Peyer's patch (tissue), 4 donors: ENCODE results near the gene MTMR2.

ENCODE experiments used
- CTCF ChIP-seq, 6 experiments: fragments of 450-650 bp in 4 of 6; fragments of 200-600 bp in 2 of 6; sonication (generic) in 1 of 6; IDR thresholded peaks; one replicate each; pipeline ENCODE4 v1.5.1; 2017 to 2019; ENCODE audit warnings: antibody characterized with exemption in 6 of 6, mild to moderate bottlenecking in 3 of 6, moderate library complexity in 1 of 6
- POLR2A ChIP-seq, 2 donors: fragments of 450-650 bp; IDR thresholded peaks; one replicate each; pipeline ENCODE4 v1.5.1; 2017; ENCODE audit warnings: antibody characterized with exemption in 2 of 2, mild to moderate bottlenecking in 2 of 2, moderate library complexity in 2 of 2

GRCh38 chr11:95832763-95833162 is 91.1 kb downstream of the MTMR2 start:
- TF ChIP-seq CTCF (IDR thresholded peaks at IDR 0.05) (no peak), POLR2A (IDR thresholded peaks at IDR 0.05) (no peak)
